Anterior cingulate cortex (tissue), 58 donors: Measurements from ENCODE around the gene ADK.

ENCODE experiments used
- DNase-seq, 58 donors: peaks; one replicate each; lab custom pipeline; 2025; lab: John Stamatoyannopoulos, UW

The ADK gene

GRCh38 chr10:74684462-74684861, 533.4 kb downstream of the ADK start:
- no peak for DNase-seq

GRCh38 chr10:74685564-74685963, 534.5 kb downstream of the ADK start:
- DNase-seq = no peak

GRCh38 chr10:74690393-74690792, 539.4 kb downstream of the ADK start:
- no peak for DNase-seq

- no peak for DNase-seq
Observed at GRCh38 chr10:74691164-74691563, 540.1 kb downstream of the ADK start.

GRCh38 chr10:74704629-74705357, 553.8 kb downstream of the ADK start:
- DNase-seq = no peak

- DNase-seq = no peak
Observed at GRCh38 chr10:74705358-74705980, 554.4 kb downstream of the ADK start.

- no peak for DNase-seq
Observed at GRCh38 chr10:74706966-74707365, 555.9 kb downstream of the ADK start.

- DNase-seq = no peak
Observed at GRCh38 chr10:74708246-74708645, 557.2 kb downstream of the ADK start.

- DNase-seq = no peak
Observed at GRCh38 chr10:74718208-74718607, 567.2 kb downstream of the ADK start.

GRCh38 chr10:74728225-74728624, 577.2 kb downstream of the ADK start:
- no peak for DNase-seq

- DNase-seq = no peak
Observed at GRCh38 chr10:74730246-74730645, 579.2 kb downstream of the ADK start.

GRCh38 chr10:74733612-74734011, 582.6 kb downstream of the ADK start:
- DNase-seq = no peak

- no peak for DNase-seq
Observed at GRCh38 chr10:74736029-74736428, 585.0 kb downstream of the ADK start.

- no peak for DNase-seq
Observed at GRCh38 chr10:74738052-74738451, 587.0 kb downstream of the ADK start.

GRCh38 chr10:74738542-74738941, 587.5 kb downstream of the ADK start:
- no peak for DNase-seq

- DNase-seq = no peak
Observed at GRCh38 chr10:74738985-74739567, 588.1 kb downstream of the ADK start.

- no peak for DNase-seq
Observed at GRCh38 chr10:74743401-74743800, 592.4 kb downstream of the ADK start.

- DNase-seq = no peak
Observed at GRCh38 chr10:74745449-74745848, 594.4 kb downstream of the ADK start.

- DNase-seq = no peak
Observed at GRCh38 chr10:74746813-74747212, 595.8 kb downstream of the ADK start.

- no peak for DNase-seq
Observed at GRCh38 chr10:74748468-74749031, 597.5 kb downstream of the ADK start.

- DNase-seq = no peak
Observed at GRCh38 chr10:74750848-74751274, 599.8 kb downstream of the ADK start.
